GM18511 (cell line): ENCODE results near the gene PFKM.
"Not testable (repeated sequence)": the region's sequence is repeated elsewhere in the genome, so short reads cannot be mapped to it uniquely, and the experiment has no call there.

Source experiments
- ATAC-seq: cut with Tn5 transposase; IDR thresholded peaks from one replicate; pipeline ENCODE4 v1.9.1; 2021; ENCODE audit warnings: mild to moderate bottlenecking, moderate library complexity; ENCODE audit not compliant: unreplicated experiment

Gene PFKM

DNA sequence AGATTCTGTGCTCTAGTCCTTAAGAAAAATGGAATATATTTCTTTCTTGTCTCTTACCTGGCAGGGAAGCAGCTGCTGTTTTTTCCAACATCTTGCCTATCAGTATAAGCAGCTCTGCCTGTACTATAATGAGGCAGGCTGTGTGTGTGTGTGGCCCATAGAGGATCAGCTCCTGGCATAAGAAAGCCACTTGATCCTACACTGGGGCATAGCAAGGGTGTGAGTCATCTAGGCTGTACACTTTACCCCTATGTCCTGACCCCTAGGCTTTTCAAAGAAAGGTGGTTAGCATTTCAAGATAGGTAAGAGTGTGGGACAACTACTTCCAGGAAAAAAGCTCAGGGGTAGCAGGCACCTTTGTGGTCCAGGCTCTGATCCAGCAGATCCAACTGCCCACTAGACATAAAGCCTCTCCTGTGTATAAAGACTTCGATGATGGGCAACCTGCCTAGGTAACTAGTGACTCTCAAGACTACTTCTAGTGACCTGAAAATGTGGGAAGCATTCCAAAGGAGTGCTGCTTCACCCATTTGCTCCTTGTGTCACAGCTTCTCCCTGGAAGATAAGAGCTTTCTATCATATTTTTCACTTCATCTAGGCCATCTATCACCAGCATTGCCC, 8.4 kb upstream of the PFKM start:
- ATAC-seq, result no peak

- not testable (repeated sequence) for ATAC-seq
Measured at GRCh38 chr12:48111312-48111693, 7.9 kb upstream of the PFKM start.

- ATAC-seq, result no peak
Measured at GRCh38 chr12:48115957-48116356, 3.2 kb upstream of the PFKM start.

DNA sequence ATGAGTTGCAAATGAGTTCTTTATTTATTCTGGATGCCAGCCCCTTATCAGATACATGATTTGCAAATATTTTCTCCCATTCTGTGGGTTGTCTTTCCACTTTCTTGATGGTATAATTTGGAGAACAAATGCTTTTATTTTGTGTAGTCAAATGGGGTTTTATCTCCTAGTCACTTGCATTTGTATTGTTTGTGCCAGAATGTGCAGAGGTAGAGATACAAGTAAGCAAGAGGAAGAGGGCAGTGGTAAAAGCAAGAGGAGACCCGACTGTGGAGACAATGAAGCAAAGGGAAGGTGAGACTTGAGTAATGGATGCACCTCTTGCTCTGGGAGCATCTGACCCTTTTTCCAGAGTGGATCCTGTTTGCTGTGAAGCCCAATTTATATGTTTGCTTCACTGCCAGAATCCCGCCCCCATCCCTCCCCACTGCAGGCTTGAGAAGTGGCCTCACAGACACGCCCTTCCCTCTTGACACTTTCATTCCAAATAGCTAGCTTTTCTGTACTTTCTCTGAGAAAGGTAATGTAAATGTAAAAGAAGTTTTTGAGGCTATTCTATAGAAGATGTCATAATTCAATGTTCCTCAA, 786 bp upstream of the PFKM start:
- no peak for ATAC-seq

DNA sequence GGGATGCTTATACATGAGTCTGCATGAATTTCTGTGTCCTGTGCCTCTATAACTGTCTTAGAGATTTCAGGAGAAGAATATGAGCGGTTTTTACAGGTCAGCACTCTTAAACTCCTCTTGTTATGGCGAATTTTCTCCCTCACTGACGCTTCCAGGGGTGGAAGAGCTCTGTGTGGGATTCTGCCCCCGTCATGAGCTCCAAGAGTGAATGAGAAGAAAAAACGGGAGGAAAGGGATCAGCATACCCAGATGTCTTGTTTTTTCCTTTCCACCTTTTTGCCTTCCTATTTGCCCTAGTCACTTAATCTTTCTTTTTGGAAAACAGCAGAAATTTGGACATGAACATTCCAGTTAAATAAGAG, 651 bp downstream of the PFKM start:
- no peak for ATAC-seq

GRCh38 chr12:48121522-48121921, 2.4 kb downstream of the PFKM start:
- ATAC-seq, result no peak

GRCh38 chr12:48122065-48122834, 3.1 kb downstream of the PFKM start:
- ATAC-seq, result no peak

- no peak for ATAC-seq
Measured at GRCh38 chr12:48123169-48123568, 4.0 kb downstream of the PFKM start.

GRCh38 chr12:48125542-48125941, 6.4 kb downstream of the PFKM start:
- not testable (repeated sequence) for ATAC-seq

DNA sequence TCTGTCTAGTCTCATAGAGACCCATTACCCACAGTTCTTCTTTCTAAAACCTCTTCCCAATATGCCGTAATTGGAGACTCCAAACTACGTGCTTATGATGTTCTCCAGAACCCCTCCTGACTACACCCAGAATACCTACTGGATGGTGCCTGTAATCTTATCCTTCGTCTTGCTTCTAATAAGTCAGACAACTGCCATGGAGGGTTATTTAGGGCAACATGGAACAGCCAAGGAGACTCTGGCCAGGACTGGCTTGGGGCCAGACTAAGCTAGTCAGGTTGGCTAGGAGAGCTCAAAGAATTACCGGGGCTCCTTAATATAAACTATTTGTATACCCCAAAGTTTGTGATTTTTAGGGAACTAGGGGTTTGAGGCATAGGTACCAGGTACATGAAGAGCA, 6.8 kb downstream of the PFKM start:
- no peak for ATAC-seq

GRCh38 chr12:48126953-48127630, 7.9 kb downstream of the PFKM start:
- no peak for ATAC-seq

- no peak for ATAC-seq
Measured at GRCh38 chr12:48128800-48129199, 9.6 kb downstream of the PFKM start.

DNA sequence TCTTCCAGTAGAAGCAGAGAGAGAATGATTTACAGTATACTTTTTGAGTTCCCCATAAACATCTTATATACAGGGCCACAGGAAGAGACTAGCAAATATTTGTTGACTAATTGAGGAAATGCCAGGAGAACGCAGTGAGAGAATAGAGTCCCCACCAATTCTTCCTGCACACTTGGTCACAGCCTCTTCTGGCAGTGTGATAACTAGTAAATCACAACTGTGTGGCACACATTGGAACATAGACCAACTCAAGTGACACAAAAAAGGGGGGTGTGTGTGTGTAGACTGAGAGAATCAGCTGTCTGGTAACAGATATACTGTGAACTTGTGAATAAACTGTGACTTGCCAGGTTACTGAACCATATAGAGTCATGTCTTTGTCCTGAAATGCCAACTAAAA, 10.2 kb downstream of the PFKM start:
- ATAC-seq, result no peak

GRCh38 chr12:48131517-48131916, 12.4 kb downstream of the PFKM start:
- ATAC-seq, result no peak

GRCh38 chr12:48132826-48133225, 13.7 kb downstream of the PFKM start:
- no peak for ATAC-seq

- no peak for ATAC-seq
Measured at GRCh38 chr12:48135027-48135426, 15.9 kb downstream of the PFKM start.

- no peak for ATAC-seq
Measured at GRCh38 chr12:48142818-48143674, 23.9 kb downstream of the PFKM start.

- ATAC-seq, result no peak
Measured at GRCh38 chr12:48143898-48144297, 24.7 kb downstream of the PFKM start.

DNA sequence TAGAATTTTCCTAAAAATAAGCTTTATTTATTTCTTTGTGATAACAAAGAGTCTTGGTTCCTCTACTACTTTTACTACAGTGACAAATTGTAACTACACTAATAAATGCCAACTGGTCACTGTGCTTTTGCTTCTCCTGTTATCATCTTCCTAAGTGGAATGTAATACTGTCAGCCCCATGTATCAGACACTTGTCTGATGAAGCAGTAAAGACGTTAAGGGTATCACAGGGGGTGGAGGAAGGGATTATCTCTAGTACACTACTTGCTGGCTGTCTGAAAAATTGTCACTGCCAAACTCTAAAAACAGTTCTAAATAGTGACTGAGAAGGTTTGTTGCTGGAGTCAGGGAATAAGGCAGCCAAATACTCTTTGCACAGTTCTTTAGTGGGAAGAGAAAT, 26.8 kb downstream of the PFKM start:
- no peak for ATAC-seq

- no peak for ATAC-seq
Measured at GRCh38 chr12:48151103-48151771, 32.1 kb downstream of the PFKM start.
